ENCODE data around the gene TSHR. TPM values are rescaled to one million over a fixed set of nuclear protein-coding genes. Genes with fewer than 3 reads are reported as not detected.

The TSHR gene
- total and polyA plus RNA-seq, 2 of the 4 experiments (the other 2 are of a cell fraction), result not detected

DNA sequence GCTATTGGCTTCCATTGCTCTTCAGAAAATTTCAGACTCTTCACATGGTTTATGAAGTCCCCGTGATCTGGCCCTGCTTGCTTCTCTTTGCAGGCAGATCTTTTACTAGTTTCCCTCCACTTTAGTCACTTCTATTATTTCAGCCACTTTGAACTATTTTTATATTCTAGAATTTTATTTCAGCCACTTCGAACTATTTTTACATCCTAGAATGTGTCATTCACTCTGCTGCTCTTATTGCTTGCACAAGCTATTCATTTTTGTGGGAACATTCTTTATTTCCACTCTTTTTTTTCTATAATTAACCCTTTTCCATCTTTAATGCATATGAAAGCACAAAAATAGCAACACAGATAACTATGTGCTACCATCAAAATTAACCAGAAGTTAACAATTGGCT lies 24.5 kb downstream of the TSHR start:
- Histone ChIP-seq H2BK5ac (ENCODE audit: low read depth, low read length, poor library complexity, severe bottlenecking) (no peak overlapping the region), H4K91ac (ENCODE audit: insufficient read depth, low read depth, low read length) (no peak overlapping the region), H4K8ac (ENCODE audit: low read depth in 2 of 2, low read length in 2 of 2) (no peak overlapping the region), H3K4me1 (ENCODE audit: control insufficient read depth, insufficient read depth, low read length) (no peaks in the 10 kb centered on the region), H3K14ac (replicated peaks; ENCODE audit: low read depth, low read length) (no peak overlapping the region), H3K18ac (ENCODE audit: low read depth, low read length) (no peak overlapping the region), H3K36me3 (ENCODE audit: control insufficient read depth, insufficient read depth, low read length) (no peaks in the 10 kb centered on the region), H3K9ac (ENCODE audit: low read depth, low read length) (no peak overlapping the region), H2BK20ac (ENCODE audit: low read depth, low read length) (no peak overlapping the region), H4K5ac (ENCODE audit: low read depth, low read length) (no peak overlapping the region), H2AK9ac (replicated peaks; ENCODE audit: low read depth, low read length, poor library complexity) (no peak overlapping the region), H3K27me3 (ENCODE audit: control insufficient read depth, insufficient read depth, low read length) (peaks cover 17% of the 10 kb centered on the region), H3K79me1 (ENCODE audit: low read depth in 1 of 2, low read length in 2 of 2) (no peaks in the 10 kb centered on the region), H2BK15ac (ENCODE audit: low read depth, low read length) (no peak overlapping the region), H3K27ac (ENCODE audit: insufficient read depth, low read length) (no peak overlapping the region), H2AFZ (replicated peaks; ENCODE audit: low read length, poor library complexity) (no peak overlapping the region), H3K4ac (ENCODE audit: low read depth, low read length) (no peak overlapping the region), H3K56ac (ENCODE audit: extremely low read depth, insufficient read depth, low read length) (no peak overlapping the region), H2AK5ac (ENCODE audit: low read depth, low read length) (no peak overlapping the region), H3K9me1 (ENCODE audit: insufficient read depth, low read length) (no peaks in the 10 kb centered on the region), H3K23ac (ENCODE audit: low read depth, low read length) (no peak overlapping the region), H4K20me1 (ENCODE audit: insufficient read depth, low read length) (no peaks in the 10 kb centered on the region), H3K9me3 (ENCODE audit: control insufficient read depth, insufficient read depth, low read length) (no peaks in the 10 kb centered on the region), H2BK120ac (ENCODE audit: low read depth, low read length) (no peak overlapping the region), H3K4me3 (ENCODE audit: insufficient read depth, low read depth, low read length) (no peak overlapping the region), H3K4me2 (ENCODE audit: low read depth, low read length) (no peak overlapping the region)
- intact Hi-C loops (cut with micrococcal nuclease), result no loop called here
- no peak for ATAC-seq (ENCODE audit: low read depth)
- no TSS peak for BruUV-seq (replicated peaks)
- POLR2A ChIA-PET (ENCODE audit: unreplicated experiment), result no interaction called here
- no peak for DNase-seq
- in situ Hi-C loops (cut with MboI; ENCODE audit: low sequenced_read_pairs), result no loop called here
- dilution Hi-C loops (cut with HindIII; ENCODE audit: low sequenced_read_pairs, unreplicated experiment), result no loop called here
- TF ChIP-seq BHLHE40 (IDR thresholded peaks at IDR 0.05; ENCODE audit: low read depth, low read length) (no peak), FOS (IDR thresholded peaks at IDR 0.05; ENCODE audit: low read depth, low read length) (no peak), RFX5 (IDR thresholded peaks at IDR 0.05; ENCODE audit: low read depth, low read length) (no peak), SMC3 (IDR thresholded peaks at IDR 0.05; ENCODE audit: low read depth, low read length) (no peak), MAFK (IDR thresholded peaks at IDR 0.05; ENCODE audit: low read depth, low read length) (no peak), CEBPB (IDR thresholded peaks at IDR 0.05; ENCODE audit: low read depth, low read length) (no peak), MAZ (IDR thresholded peaks at IDR 0.05; ENCODE audit: borderline replicate concordance, low read depth, low read length) (no peak), POLR2A (IDR thresholded peaks at IDR 0.05; ENCODE audit: low read depth, low read length) (no peak), CHD1 (IDR thresholded peaks at IDR 0.05; ENCODE audit: low read depth, low read length) (no peak), MXI1 (IDR thresholded peaks at IDR 0.05; ENCODE audit: borderline replicate concordance, low read depth, low read length) (no peak), RCOR1 (IDR thresholded peaks at IDR 0.05; ENCODE audit: insufficient replicate concordance, low read length) (no peak), RAD21 (IDR thresholded peaks at IDR 0.05; ENCODE audit: low read length) (no peak), NFE2L2 (IDR thresholded peaks at IDR 0.05; ENCODE audit: low read depth, low read length) (no peak)
- TF ChIP-seq, protein P1, sequence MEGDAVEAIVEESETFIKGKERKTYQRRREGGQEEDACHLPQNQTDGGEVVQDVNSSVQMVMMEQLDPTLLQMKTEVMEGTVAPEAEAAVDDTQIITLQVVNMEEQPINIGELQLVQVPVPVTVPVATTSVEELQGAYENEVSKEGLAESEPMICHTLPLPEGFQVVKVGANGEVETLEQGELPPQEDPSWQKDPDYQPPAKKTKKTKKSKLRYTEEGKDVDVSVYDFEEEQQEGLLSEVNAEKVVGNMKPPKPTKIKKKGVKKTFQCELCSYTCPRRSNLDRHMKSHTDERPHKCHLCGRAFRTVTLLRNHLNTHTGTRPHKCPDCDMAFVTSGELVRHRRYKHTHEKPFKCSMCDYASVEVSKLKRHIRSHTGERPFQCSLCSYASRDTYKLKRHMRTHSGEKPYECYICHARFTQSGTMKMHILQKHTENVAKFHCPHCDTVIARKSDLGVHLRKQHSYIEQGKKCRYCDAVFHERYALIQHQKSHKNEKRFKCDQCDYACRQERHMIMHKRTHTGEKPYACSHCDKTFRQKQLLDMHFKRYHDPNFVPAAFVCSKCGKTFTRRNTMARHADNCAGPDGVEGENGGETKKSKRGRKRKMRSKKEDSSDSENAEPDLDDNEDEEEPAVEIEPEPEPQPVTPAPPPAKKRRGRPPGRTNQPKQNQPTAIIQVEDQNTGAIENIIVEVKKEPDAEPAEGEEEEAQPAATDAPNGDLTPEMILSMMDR (conservative IDR thresholded peaks at IDR 0.05; ENCODE audit: low read depth, low read length), result no peak
- TF ChIP-seq, protein P2, sequence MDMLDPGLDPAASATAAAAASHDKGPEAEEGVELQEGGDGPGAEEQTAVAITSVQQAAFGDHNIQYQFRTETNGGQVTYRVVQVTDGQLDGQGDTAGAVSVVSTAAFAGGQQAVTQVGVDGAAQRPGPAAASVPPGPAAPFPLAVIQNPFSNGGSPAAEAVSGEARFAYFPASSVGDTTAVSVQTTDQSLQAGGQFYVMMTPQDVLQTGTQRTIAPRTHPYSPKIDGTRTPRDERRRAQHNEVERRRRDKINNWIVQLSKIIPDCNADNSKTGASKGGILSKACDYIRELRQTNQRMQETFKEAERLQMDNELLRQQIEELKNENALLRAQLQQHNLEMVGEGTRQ (IDR thresholded peaks at IDR 0.05; ENCODE audit: low read depth, low read length), result no peak
- TF ChIP-seq, protein P3, sequence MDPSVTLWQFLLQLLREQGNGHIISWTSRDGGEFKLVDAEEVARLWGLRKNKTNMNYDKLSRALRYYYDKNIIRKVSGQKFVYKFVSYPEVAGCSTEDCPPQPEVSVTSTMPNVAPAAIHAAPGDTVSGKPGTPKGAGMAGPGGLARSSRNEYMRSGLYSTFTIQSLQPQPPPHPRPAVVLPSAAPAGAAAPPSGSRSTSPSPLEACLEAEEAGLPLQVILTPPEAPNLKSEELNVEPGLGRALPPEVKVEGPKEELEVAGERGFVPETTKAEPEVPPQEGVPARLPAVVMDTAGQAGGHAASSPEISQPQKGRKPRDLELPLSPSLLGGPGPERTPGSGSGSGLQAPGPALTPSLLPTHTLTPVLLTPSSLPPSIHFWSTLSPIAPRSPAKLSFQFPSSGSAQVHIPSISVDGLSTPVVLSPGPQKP (IDR thresholded peaks at IDR 0.05; ENCODE audit: borderline replicate concordance, low read depth, low read length), result no peak
- CTCF ChIA-PET, result no interaction called here
- no CpG with 5 or more reads among the region's 2 CpGs for WGBS, 2 experiments (ENCODE audit: extremely low coverage in 2 of 2, insufficient read length in 1 of 2)
